Transverse colon (tissue), 4 donors: ENCODE measurements around the gene CD22. TPM values are rescaled to one million over a fixed set of nuclear protein-coding genes. Genes with fewer than 3 reads are reported as not detected.
A peak's percentile ranks its signal among the peaks of the same experiment; 100 is the strongest.

Source experiments
- DNase-seq: peaks from one replicate; pipeline ENCODE4 v3.0.0-alpha.2; 2019
- H3K27ac ChIP-seq, 4 donors: fragments of 200-600 bp; sonication (generic); 2 replicates each; pipeline ENCODE4 v1.5.1; 2016 to 2018; ENCODE audit warnings: inconsistent platforms in 4 of 4
- H3K27me3 ChIP-seq: fragments of 200-600 bp; sonication (generic); 2 replicates; pipeline ENCODE4 v1.5.1; 2017; ENCODE audit warnings: inconsistent platforms
- H3K36me3 ChIP-seq, 4 donors: fragments of 200-600 bp; sonication (generic); 2 replicates each; pipeline ENCODE4 v1.5.1; 2017 to 2019; ENCODE audit warnings: inconsistent platforms in 4 of 4
- H3K4me1 ChIP-seq, 4 donors: fragments of 200-600 bp; sonication (generic); 2 replicates each; pipeline ENCODE4 v1.5.1; 2017 to 2020; ENCODE audit warnings: inconsistent platforms in 4 of 4
- H3K4me3 ChIP-seq, 4 donors: fragments of 200-600 bp; sonication (generic); 1 replicate in 1 of 4; 2 replicates in 3 of 4; pipeline versions ENCODE4 v1.5.1 to v1.6.1; 2017 to 2019; ENCODE audit warnings: inconsistent platforms in 4 of 4
- H3K9me3 ChIP-seq, 2 donors: fragments of 200-600 bp; sonication (generic); 2 replicates each; pipeline ENCODE4 v1.5.1; 2017 to 2019; ENCODE audit warnings: inconsistent platforms in 2 of 2
- CTCF ChIP-seq, 5 experiments: fragments of 200-600 bp in 3 of 5; fragments of 450-650 bp in 2 of 5; sonication (generic) in 3 of 5; IDR thresholded peaks; 1 replicate in 2 of 5; 2 replicates in 3 of 5; pipeline ENCODE4 v1.5.1; 2016 to 2017; ENCODE audit warnings: antibody characterized with exemption in 5 of 5, inconsistent platforms in 3 of 5, mild to moderate bottlenecking in 2 of 5, moderate library complexity in 1 of 5
- EP300 ChIP-seq: sonication (generic); formaldehyde crosslinking; IDR thresholded peaks from one replicate; pipeline ENCODE4 v1.6.1; 2017; ENCODE audit warnings: antibody characterized with exemption, low read depth
- POLR2A ChIP-seq: fragments of 450-650 bp; IDR thresholded peaks from one replicate; pipeline ENCODE4 v1.6.1; 2016; ENCODE audit warnings: antibody characterized with exemption, mild to moderate bottlenecking, moderate library complexity
- POLR2AphosphoS5 ChIP-seq, 3 donors: sonication (generic); formaldehyde crosslinking; IDR thresholded peaks; one replicate each; pipeline ENCODE4 v1.6.1; 2016; ENCODE audit warnings: antibody characterized with exemption in 3 of 3
- WGBS, 2 donors: methylation state at CpG; one replicate each; pipeline ENCODE4 v1.1.5; 2018; ENCODE audit warnings: low coverage in 1 of 2; 5-methylcytosine and 5-hydroxymethylcytosine counted together
- in situ Hi-C, 4 donors: fragments of 200-750 bp; cut with MboI; loops; one replicate each; pipeline versions ENCODE4 v1.15.0 to v1.15.1; 2017; ENCODE audit warnings: low sequenced_read_pairs in 3 of 4, low pct_ligation_motif_present in 1 of 4, low pct_unique_long_range_greater_than_20kb in 1 of 4
- intact Hi-C: fragments of 100-400 bp; cut with DNase I; formaldehyde crosslinking; loops from one replicate; pipeline ENCODE4 v1.15.1; 2023; ENCODE audit warnings: low total_unique reads
- total RNA-seq, 4 donors: library from RNA; depleted of rRNA; stranded (reverse); fragments of >200 nt; gene quantifications; one replicate each; pipeline ENCODE4 v1.1.0, GENCODE V29; 2016

CD22 gene
- total RNA-seq, 4 donors from 2014 or later, result 4.4 to 27.7 (median 21.1) TPM; not detected in 1

- peaks cover 0 to 9% (median 4%) of the 10 kb centered on the region in 4 donors for H3K4me1 ChIP-seq
- no peak for TF ChIP-seq POLR2A
- no peak overlapping the region for H3K27ac ChIP-seq
- H3K9me3 ChIP-seq, result no peaks in the 10 kb centered on the region
- in situ Hi-C loops (no loop called here), intact Hi-C loops (no loop called here)
- H3K27me3 ChIP-seq, result no peaks in the 10 kb centered on the region
- H3K4me3 ChIP-seq, result no peak overlapping the region
- no peaks in the 10 kb centered on the region for H3K36me3 ChIP-seq
- no peak for DNase-seq
- 58 to 77% methylated on average over 4 to 5 of the region's 5 CpGs for WGBS, 2 donors
These were observed 64.0 kb downstream of the CD22 start for GRCh38 chr19:35392742-35393715.

- whole genome bisulfite sequencing, 2 donors, result 36 to 50% methylated on average over 7 to 19 of the region's 19 CpGs
- in situ Hi-C loops, result no loop called here
- Histone ChIP-seq H3K36me3 (no peaks in the 10 kb centered on the region), H3K4me3 (no peak overlapping the region), H3K4me1 (peaks cover 0 to 9% (median 4%) of the 10 kb centered on the region in 4 donors), H3K9me3 (no peaks in the 10 kb centered on the region), H3K27ac (peak overlapping the region in 2 of 4 donors; percentile 30 to 44), H3K27me3 (no peaks in the 10 kb centered on the region)
- peak; percentile 20 for DNase-seq
- intact Hi-C loops, result no loop called here
- no peak for TF ChIP-seq CTCF (IDR thresholded peaks at IDR 0.05)
- no peak for TF ChIP-seq POLR2A
- no peak for TF ChIP-seq EP300
- TF ChIP-seq POLR2AphosphoS5 (IDR thresholded peaks at IDR 0.05), result no peak
These were observed 66.6 kb downstream of the CD22 start for GRCh38 chr19:35395382-35396199.

- 79 to 100% methylated on average over 5 to 14 of the region's 14 CpGs for WGBS, 2 donors
- Histone ChIP-seq H3K4me3 (no peak overlapping the region), H3K36me3 (no peaks in the 10 kb centered on the region), H3K27ac (peak overlapping the region in 1 of 4 donors; percentile 44), H3K27me3 (no peaks in the 10 kb centered on the region), H3K9me3 (no peaks in the 10 kb centered on the region), H3K4me1 (peaks cover 0 to 9% (median 4%) of the 10 kb centered on the region in 4 donors)
- intact Hi-C loops (no loop called here), in situ Hi-C loops (no loop called here)
- TF ChIP-seq EP300, result no peak
- no peak for TF ChIP-seq POLR2A
- TF ChIP-seq POLR2AphosphoS5 (IDR thresholded peaks at IDR 0.05), result no peak
- no peak for TF ChIP-seq CTCF (IDR thresholded peaks at IDR 0.05)
- DNase-seq, result no peak
These were observed 67.4 kb downstream of the CD22 start for GRCh38 chr19:35396240-35396885.

Other genes with a start within 250 kb of the CD22 start
- 1,000 to 10,000 TPM; 1,678 to 4,641 (median 3,622) TPM for gene FXYD3, start 213.4 kb upstream of the CD22 start, total RNA-seq
- 10 to 100 TPM in 3 of 4 donors, 1 to 10 TPM in 1; 9.8 to 71.8 (median 25.9) TPM for gene LGI4, start 194.1 kb upstream of the CD22 start, total RNA-seq
- 10 to 100 TPM in 2 of 4 donors, not detected in 2; 10.6 to 29.2 TPM for gene FXYD1, start 190.4 kb upstream of the CD22 start, total RNA-seq
- gene FXYD7, start 185.9 kb upstream of the CD22 start, total RNA-seq, result not detected
- 10 to 100 TPM in 2 of 4 donors, 1 to 10 TPM in 2; 2.0 to 57.2 (median 15.1) TPM for gene FXYD5, start 174.5 kb upstream of the CD22 start, total RNA-seq
- not detected for gene FAM187B, start 100.4 kb upstream of the CD22 start, total RNA-seq
- gene LSR, start 80.2 kb upstream of the CD22 start, total RNA-seq, result 100 to 1,000 TPM; 124 to 484 (median 330) TPM
- gene USF2, start 60.2 kb upstream of the CD22 start, total RNA-seq, result 100 to 1,000 TPM in 3 of 4 donors, 10 to 100 TPM in 1; 95.9 to 207 (median 140) TPM
- not detected for gene HAMP, start 46.7 kb upstream of the CD22 start, total RNA-seq
- not detected for gene MAG, start 37.0 kb upstream of the CD22 start, total RNA-seq
- gene FFAR1, start 18.7 kb downstream of the CD22 start, total RNA-seq, result under 1 TPM in 1 of 4 donors, not detected in 3; 0.32 TPM
- gene FFAR3, start 29.3 kb downstream of the CD22 start, total RNA-seq, result under 1 TPM in 1 of 4 donors, not detected in 3; 0.27 TPM
- gene GPR42, start 41.9 kb downstream of the CD22 start, total RNA-seq, result not detected
- 1 to 10 TPM in 1 of 4 donors, under 1 TPM in 1, not detected in 2; 0.32 to 2.2 TPM for gene FFAR2, start 119.1 kb downstream of the CD22 start, total RNA-seq
- gene KRTDAP, start 161.3 kb downstream of the CD22 start, total RNA-seq, result not detected
- 10 to 100 TPM in 2 of 4 donors, 1 to 10 TPM in 2; 2.7 to 18.1 (median 10.0) TPM for gene DMKN, start 184.5 kb downstream of the CD22 start, total RNA-seq
- not detected for gene SBSN, start 199.1 kb downstream of the CD22 start, total RNA-seq
- gene GAPDHS, start 204.3 kb downstream of the CD22 start, total RNA-seq, result not detected
- 10 to 100 TPM; 29.5 to 77.0 (median 54.0) TPM for gene TMEM147, start 216.4 kb downstream of the CD22 start, total RNA-seq
- not detected for gene ATP4A, start 234.5 kb downstream of the CD22 start, total RNA-seq